OCI-LY3 (cell line): ENCODE results near the gene ANKRD11.

ENCODE experiments used
- EZH2phosphoT487 ChIP-seq: fragments of 200-600 bp; shearing (Covaris generic); IDR thresholded peaks from 2 replicates; pipeline ENCODE4 v1.6.1; 2018; ENCODE audit warnings: antibody characterized with exemption, mixed run types, low read depth
- TF ChIP-seq, protein P1 (sequence below): fragments of 200-600, 300-600 bp; sonication (generic); IDR thresholded peaks from 2 replicates; pipeline ENCODE4 v1.5.1; 2014; ENCODE audit warnings: antibody characterized with exemption, low read length, low read depth

DNA sequence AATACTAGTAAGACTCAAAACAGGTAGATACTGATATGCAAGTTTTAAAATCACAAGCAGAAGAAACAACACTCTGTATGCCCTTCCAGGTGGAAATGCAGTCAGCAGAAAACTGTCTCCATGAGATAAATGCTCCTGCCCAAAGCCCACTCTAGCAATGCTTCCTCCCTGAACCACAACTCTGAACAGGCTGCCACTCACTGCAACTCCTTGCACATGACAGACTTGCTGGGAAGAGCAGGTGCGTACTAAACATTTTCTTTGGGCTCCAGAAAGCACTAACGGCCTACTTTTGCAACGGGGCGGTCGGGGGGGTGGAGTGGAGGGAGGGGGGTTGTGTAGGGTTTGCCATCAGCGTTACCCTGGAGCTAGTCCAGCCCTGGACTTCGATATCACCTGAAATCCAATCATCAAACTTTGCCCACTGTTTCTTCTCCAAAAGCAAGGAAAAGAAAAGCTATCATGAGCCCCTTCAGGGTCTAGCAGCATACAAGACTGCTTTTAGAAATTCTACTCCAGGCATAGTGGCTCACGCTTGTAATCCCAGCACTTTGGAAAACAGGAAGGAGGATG, 46.1 kb downstream of the ANKRD11 start:
- TF ChIP-seq, protein P1, sequence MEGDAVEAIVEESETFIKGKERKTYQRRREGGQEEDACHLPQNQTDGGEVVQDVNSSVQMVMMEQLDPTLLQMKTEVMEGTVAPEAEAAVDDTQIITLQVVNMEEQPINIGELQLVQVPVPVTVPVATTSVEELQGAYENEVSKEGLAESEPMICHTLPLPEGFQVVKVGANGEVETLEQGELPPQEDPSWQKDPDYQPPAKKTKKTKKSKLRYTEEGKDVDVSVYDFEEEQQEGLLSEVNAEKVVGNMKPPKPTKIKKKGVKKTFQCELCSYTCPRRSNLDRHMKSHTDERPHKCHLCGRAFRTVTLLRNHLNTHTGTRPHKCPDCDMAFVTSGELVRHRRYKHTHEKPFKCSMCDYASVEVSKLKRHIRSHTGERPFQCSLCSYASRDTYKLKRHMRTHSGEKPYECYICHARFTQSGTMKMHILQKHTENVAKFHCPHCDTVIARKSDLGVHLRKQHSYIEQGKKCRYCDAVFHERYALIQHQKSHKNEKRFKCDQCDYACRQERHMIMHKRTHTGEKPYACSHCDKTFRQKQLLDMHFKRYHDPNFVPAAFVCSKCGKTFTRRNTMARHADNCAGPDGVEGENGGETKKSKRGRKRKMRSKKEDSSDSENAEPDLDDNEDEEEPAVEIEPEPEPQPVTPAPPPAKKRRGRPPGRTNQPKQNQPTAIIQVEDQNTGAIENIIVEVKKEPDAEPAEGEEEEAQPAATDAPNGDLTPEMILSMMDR = no peak
- no peak for TF ChIP-seq EZH2phosphoT487
